PC-3 (cell line): ENCODE results near the gene PTPN20.
"Not testable (repeated sequence)": the region's sequence is repeated elsewhere in the genome, so short reads cannot be mapped to it uniquely, and the experiment has no call there.

Experiments
- EZH2 ChIP-seq: fragments of 300-600 bp; sonication (generic); IDR thresholded peaks from one replicate; pipeline ENCODE4 v1.6.1; 2017; ENCODE audit warnings: antibody characterized with exemption, mild to moderate bottlenecking, low read length; ENCODE audit not compliant: unreplicated experiment
- EZH2phosphoT487 ChIP-seq: fragments of 300-600 bp; sonication (generic); IDR thresholded peaks from 2 replicates; pipeline ENCODE4 v1.6.1; 2018; ENCODE audit warnings: mild to moderate bottlenecking, antibody characterized with exemption, low read length, borderline replicate concordance
- TF ChIP-seq, protein P1 (sequence below): fragments of 300-600 bp; sonication (generic); conservative IDR thresholded peaks from 2 replicates; pipeline ENCODE4 v1.5.1; 2017; ENCODE audit warnings: antibody characterized with exemption, low read depth, mild to moderate bottlenecking, low read length

DNA sequence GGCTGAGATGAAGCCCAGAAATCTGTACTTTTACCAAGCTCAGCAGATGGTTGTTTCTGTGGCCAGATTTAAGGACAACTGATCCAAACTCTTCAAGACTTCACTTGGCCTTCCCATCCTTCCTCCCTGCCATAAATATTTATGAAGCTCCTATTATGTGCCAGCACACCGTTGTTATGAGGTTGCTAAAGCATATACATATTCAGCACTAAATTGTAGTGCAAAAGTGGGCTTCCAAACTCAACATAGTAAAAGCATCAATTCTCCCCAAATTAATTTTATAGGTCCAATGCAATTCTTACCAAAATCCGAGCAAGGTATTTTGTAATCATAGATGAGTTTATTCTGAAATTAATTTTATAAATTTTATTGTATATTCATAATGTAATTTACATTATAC is 10.0 kb upstream of the PTPN20 start:
- not testable (repeated sequence) for TF ChIP-seq EZH2, EZH2phosphoT487
- TF ChIP-seq, protein P1, sequence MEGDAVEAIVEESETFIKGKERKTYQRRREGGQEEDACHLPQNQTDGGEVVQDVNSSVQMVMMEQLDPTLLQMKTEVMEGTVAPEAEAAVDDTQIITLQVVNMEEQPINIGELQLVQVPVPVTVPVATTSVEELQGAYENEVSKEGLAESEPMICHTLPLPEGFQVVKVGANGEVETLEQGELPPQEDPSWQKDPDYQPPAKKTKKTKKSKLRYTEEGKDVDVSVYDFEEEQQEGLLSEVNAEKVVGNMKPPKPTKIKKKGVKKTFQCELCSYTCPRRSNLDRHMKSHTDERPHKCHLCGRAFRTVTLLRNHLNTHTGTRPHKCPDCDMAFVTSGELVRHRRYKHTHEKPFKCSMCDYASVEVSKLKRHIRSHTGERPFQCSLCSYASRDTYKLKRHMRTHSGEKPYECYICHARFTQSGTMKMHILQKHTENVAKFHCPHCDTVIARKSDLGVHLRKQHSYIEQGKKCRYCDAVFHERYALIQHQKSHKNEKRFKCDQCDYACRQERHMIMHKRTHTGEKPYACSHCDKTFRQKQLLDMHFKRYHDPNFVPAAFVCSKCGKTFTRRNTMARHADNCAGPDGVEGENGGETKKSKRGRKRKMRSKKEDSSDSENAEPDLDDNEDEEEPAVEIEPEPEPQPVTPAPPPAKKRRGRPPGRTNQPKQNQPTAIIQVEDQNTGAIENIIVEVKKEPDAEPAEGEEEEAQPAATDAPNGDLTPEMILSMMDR, result not testable (repeated sequence)
